Uterus (tissue), 2 donors: ENCODE data around the gene FIZ1.

Source experiments
- POLR2A ChIP-seq, 2 donors: fragments of 450-650 bp; IDR thresholded peaks; one replicate each; pipeline ENCODE4 v1.6.1; 2016; ENCODE audit warnings: antibody characterized with exemption in 2 of 2, mild to moderate bottlenecking in 1 of 2, moderate library complexity in 1 of 2
- TF ChIP-seq, protein P1 (sequence below), 4 experiments: fragments of 200-600 bp in 2 of 4; fragments of 450-650 bp in 2 of 4; sonication (generic) in 2 of 4; IDR thresholded peaks; one replicate each; pipeline ENCODE4 v1.5.1; 2016 to 2019; ENCODE audit warnings: antibody characterized with exemption in 4 of 4, mild to moderate bottlenecking in 2 of 4, moderate library complexity in 1 of 4

DNA sequence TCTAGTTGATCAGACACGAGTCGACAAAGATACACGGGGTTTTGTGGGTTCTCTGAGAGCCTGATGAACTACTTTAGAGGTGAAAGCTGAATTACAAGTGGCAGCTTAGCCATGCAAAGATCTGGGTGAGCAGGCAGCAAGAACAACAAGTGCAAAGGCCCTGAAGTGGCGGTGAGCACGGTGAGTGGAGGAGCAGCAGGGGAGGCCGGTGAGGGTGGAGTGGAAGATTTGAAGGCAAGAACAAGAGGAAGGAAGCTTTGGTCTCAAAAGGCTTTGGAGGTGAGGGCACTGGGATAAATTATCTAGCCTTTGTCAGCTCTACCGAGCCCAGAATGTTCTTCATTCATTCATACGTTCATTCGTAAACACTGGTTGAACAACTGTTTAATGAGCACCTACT is 7.5 kb upstream of the FIZ1 start:
- TF ChIP-seq, protein P1, sequence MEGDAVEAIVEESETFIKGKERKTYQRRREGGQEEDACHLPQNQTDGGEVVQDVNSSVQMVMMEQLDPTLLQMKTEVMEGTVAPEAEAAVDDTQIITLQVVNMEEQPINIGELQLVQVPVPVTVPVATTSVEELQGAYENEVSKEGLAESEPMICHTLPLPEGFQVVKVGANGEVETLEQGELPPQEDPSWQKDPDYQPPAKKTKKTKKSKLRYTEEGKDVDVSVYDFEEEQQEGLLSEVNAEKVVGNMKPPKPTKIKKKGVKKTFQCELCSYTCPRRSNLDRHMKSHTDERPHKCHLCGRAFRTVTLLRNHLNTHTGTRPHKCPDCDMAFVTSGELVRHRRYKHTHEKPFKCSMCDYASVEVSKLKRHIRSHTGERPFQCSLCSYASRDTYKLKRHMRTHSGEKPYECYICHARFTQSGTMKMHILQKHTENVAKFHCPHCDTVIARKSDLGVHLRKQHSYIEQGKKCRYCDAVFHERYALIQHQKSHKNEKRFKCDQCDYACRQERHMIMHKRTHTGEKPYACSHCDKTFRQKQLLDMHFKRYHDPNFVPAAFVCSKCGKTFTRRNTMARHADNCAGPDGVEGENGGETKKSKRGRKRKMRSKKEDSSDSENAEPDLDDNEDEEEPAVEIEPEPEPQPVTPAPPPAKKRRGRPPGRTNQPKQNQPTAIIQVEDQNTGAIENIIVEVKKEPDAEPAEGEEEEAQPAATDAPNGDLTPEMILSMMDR (IDR thresholded peaks at IDR 0.05), result no peak
- no peak for TF ChIP-seq POLR2A (IDR thresholded peaks at IDR 0.05)
